ENCODE data around the gene WDR53. TPM values are rescaled to one million over a fixed set of nuclear protein-coding genes. Genes with fewer than 3 reads are reported as not detected.

The WDR53 gene
- total and polyA plus RNA-seq, 9 of the 15 experiments (the other 6 are each of a cell fraction or from before 2014, with no cell fraction given) = 13.0 to 34.5 (median 20.9) TPM

GRCh38 chr3:196611761-196612483, 43.6 kb upstream of the WDR53 start (continued):
- TF ChIP-seq, protein P1, sequence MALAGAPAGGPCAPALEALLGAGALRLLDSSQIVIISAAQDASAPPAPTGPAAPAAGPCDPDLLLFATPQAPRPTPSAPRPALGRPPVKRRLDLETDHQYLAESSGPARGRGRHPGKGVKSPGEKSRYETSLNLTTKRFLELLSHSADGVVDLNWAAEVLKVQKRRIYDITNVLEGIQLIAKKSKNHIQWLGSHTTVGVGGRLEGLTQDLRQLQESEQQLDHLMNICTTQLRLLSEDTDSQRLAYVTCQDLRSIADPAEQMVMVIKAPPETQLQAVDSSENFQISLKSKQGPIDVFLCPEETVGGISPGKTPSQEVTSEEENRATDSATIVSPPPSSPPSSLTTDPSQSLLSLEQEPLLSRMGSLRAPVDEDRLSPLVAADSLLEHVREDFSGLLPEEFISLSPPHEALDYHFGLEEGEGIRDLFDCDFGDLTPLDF (CRISPR knock-in tag; IDR thresholded peaks at IDR 0.05) = no peak
- TF ChIP-seq HDAC1 (IDR thresholded peaks at IDR 0.05) (peak in 1 of 2 experiments; percentile 56; a peak in 2 of 4 replicates), EHMT2 (IDR thresholded peaks at IDR 0.05) (no peak), PYGO2 (tag; IDR thresholded peaks at IDR 0.05) (no peak), ZBED1 (IDR thresholded peaks at IDR 0.05) (no peak), CREM (IDR thresholded peaks at IDR 0.05; ENCODE audit: low read depth) (no peak), MAZ (CRISPR knock-in tag; conservative IDR thresholded peaks at IDR 0.05 in 1 of 2, IDR thresholded peaks at IDR 0.05 in 1 of 2) (no peak; a peak in 1 of 4 replicates), SUPT5H (IDR thresholded peaks at IDR 0.05) (no peak), PPARD (CRISPR knock-in tag; IDR thresholded peaks at IDR 0.05) (no peak), RNF2 (IDR thresholded peaks at IDR 0.05) (peak; percentile 92; the same call in 1 of the 2 replicates), CEBPG (CRISPR knock-in tag; IDR thresholded peaks at IDR 0.05) (no peak), CEBPG (tag; conservative IDR thresholded peaks at IDR 0.05 in 1 of 2, IDR thresholded peaks at IDR 0.05 in 1 of 2) (no peak), ARID4B (CRISPR knock-in tag; IDR thresholded peaks at IDR 0.05) (no peak), ZNF217 (CRISPR knock-in tag; IDR thresholded peaks at IDR 0.05) (no peak), FOXK1 (CRISPR knock-in tag; IDR thresholded peaks at IDR 0.05; ENCODE audit: borderline replicate concordance) (no peak), SMARCB1 (IDR thresholded peaks at IDR 0.05; ENCODE audit: insufficient read length, low read depth) (no peak), SNIP1 (IDR thresholded peaks at IDR 0.05; ENCODE audit: low read depth) (no peak), MTA2 (IDR thresholded peaks at IDR 0.05; ENCODE audit: low read depth) (0 out of 2 replicates have a peak, but pooled peaks have one; percentile 17)
- TF ChIP-seq, protein P2, sequence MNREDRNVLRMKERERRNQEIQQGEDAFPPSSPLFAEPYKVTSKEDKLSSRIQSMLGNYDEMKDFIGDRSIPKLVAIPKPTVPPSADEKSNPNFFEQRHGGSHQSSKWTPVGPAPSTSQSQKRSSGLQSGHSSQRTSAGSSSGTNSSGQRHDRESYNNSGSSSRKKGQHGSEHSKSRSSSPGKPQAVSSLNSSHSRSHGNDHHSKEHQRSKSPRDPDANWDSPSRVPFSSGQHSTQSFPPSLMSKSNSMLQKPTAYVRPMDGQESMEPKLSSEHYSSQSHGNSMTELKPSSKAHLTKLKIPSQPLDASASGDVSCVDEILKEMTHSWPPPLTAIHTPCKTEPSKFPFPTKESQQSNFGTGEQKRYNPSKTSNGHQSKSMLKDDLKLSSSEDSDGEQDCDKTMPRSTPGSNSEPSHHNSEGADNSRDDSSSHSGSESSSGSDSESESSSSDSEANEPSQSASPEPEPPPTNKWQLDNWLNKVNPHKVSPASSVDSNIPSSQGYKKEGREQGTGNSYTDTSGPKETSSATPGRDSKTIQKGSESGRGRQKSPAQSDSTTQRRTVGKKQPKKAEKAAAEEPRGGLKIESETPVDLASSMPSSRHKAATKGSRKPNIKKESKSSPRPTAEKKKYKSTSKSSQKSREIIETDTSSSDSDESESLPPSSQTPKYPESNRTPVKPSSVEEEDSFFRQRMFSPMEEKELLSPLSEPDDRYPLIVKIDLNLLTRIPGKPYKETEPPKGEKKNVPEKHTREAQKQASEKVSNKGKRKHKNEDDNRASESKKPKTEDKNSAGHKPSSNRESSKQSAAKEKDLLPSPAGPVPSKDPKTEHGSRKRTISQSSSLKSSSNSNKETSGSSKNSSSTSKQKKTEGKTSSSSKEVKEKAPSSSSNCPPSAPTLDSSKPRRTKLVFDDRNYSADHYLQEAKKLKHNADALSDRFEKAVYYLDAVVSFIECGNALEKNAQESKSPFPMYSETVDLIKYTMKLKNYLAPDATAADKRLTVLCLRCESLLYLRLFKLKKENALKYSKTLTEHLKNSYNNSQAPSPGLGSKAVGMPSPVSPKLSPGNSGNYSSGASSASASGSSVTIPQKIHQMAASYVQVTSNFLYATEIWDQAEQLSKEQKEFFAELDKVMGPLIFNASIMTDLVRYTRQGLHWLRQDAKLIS (CRISPR knock-in tag; IDR thresholded peaks at IDR 0.05) = no peak
